HEK293 (cell line): ENCODE data around the gene HYAL4.

ENCODE experiments used
- BCL11B ChIP-seq: fragments of 450-650 bp; formaldehyde crosslinking; IDR thresholded peaks from 2 replicates; pipeline ENCODE4 v1.5.1; 2016; ENCODE audit warnings: low read depth, missing biosample characterization, missing genetic modification characterization
- ZNF274 ChIP-seq, 2 experiments: fragments of 200-500 bp in 1 of 2; fragments of 450-650 bp in 1 of 2; sonication (Bioruptor generic) in 1 of 2; formaldehyde crosslinking in 1 of 2; IDR thresholded peaks; 2 replicates each; pipeline versions ENCODE4 v1.5.1 to v1.6.1; 2014 to 2016; ENCODE audit warnings: borderline replicate concordance in 1 of 2, inconsistent platforms in 1 of 2, low read length in 1 of 2, missing biosample characterization in 1 of 2, missing genetic modification characterization in 1 of 2
- ZNF324 ChIP-seq: fragments of 450-650 bp; formaldehyde crosslinking; IDR thresholded peaks from 2 replicates; pipeline ENCODE4 v1.5.1; 2016; ENCODE audit warnings: missing biosample characterization, missing genetic modification characterization
- ZNF561 ChIP-seq: fragments of 450-650 bp; IDR thresholded peaks from 2 replicates; pipeline ENCODE4 v1.5.1; 2018; ENCODE audit warnings: missing biosample characterization, missing genetic modification characterization, borderline replicate concordance
- TF ChIP-seq, protein P1 (sequence below): fragments of 450-650 bp; formaldehyde crosslinking; IDR thresholded peaks from 2 replicates; pipeline ENCODE4 v1.5.1; 2016; ENCODE audit warnings: missing biosample characterization, missing genetic modification characterization
- TF ChIP-seq, protein P2 (sequence below): fragments of 450-650 bp; formaldehyde crosslinking; IDR thresholded peaks from 2 replicates; pipeline ENCODE4 v1.5.1; 2016; ENCODE audit warnings: missing biosample characterization, missing genetic modification characterization, low read depth

DNA sequence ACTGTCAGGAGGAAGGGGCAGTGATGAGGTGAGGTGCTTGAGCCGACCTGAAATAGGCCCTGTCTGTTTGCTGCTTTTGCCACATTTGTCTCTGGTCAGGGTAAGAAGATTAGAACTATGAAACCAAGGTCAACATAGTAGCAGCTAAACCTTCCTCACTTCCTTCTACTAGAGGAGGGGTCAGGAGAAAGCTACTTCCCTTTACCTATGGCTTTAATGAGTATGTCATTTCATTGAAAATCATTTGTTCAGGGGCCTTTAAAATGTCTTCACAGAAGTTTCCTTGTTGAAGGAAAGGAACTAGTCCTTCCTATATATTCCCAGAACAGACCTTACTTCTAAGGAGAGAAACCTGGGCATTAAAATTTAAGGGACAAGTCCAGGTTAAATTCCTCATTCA, 19.0 kb downstream of the HYAL4 start:
- no peak for TF ChIP-seq ZNF324
- no peak for TF ChIP-seq BCL11B (tag by site-specific recombination)
- TF ChIP-seq, protein P1, sequence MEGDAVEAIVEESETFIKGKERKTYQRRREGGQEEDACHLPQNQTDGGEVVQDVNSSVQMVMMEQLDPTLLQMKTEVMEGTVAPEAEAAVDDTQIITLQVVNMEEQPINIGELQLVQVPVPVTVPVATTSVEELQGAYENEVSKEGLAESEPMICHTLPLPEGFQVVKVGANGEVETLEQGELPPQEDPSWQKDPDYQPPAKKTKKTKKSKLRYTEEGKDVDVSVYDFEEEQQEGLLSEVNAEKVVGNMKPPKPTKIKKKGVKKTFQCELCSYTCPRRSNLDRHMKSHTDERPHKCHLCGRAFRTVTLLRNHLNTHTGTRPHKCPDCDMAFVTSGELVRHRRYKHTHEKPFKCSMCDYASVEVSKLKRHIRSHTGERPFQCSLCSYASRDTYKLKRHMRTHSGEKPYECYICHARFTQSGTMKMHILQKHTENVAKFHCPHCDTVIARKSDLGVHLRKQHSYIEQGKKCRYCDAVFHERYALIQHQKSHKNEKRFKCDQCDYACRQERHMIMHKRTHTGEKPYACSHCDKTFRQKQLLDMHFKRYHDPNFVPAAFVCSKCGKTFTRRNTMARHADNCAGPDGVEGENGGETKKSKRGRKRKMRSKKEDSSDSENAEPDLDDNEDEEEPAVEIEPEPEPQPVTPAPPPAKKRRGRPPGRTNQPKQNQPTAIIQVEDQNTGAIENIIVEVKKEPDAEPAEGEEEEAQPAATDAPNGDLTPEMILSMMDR, result no peak
- TF ChIP-seq ZNF274 (IDR thresholded peaks at IDR 0.05; ENCODE audit: low read length), result no peak
- TF ChIP-seq ZNF274 (tag by site-specific recombination; IDR thresholded peaks at IDR 0.05; ENCODE audit: borderline replicate concordance), result no peak
- TF ChIP-seq ZNF561 (tag by site-specific recombination), result no peak
- TF ChIP-seq, protein P2, sequence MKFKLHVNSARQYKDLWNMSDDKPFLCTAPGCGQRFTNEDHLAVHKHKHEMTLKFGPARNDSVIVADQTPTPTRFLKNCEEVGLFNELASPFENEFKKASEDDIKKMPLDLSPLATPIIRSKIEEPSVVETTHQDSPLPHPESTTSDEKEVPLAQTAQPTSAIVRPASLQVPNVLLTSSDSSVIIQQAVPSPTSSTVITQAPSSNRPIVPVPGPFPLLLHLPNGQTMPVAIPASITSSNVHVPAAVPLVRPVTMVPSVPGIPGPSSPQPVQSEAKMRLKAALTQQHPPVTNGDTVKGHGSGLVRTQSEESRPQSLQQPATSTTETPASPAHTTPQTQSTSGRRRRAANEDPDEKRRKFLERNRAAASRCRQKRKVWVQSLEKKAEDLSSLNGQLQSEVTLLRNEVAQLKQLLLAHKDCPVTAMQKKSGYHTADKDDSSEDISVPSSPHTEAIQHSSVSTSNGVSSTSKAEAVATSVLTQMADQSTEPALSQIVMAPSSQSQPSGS (tag by site-specific recombination), result no peak
